ENCODE measurements around the gene RNF14. TPM values are rescaled to one million over a fixed set of nuclear protein-coding genes. Genes with fewer than 3 reads are reported as not detected.

The RNF14 gene
- total and polyA plus RNA-seq, 9 of the 15 experiments (the other 6 are each of a cell fraction or from before 2014, with no cell fraction given) = 36.3 to 140 (median 75.1) TPM

GRCh38 chr5:141968914-141969608 is at the start of gene RNF14 (continued):
- TF ChIP-seq BACH1 (tag; IDR thresholded peaks at IDR 0.05) (no peak), TRIM25 (IDR thresholded peaks at IDR 0.05; ENCODE audit: borderline replicate concordance) (no peak), ZNF134 (CRISPR knock-in tag; conservative IDR thresholded peaks at IDR 0.05) (peak; percentile 43), TFAM (CRISPR knock-in tag; conservative IDR thresholded peaks at IDR 0.05) (no peak), TCF15 (CRISPR knock-in tag; IDR thresholded peaks at IDR 0.05) (no peak), TAL1 (IDR thresholded peaks at IDR 0.05) (no peak), ZNF316 (IDR thresholded peaks at IDR 0.05) (no peak), ZKSCAN3 (CRISPR knock-in tag; IDR thresholded peaks at IDR 0.05) (no peak), GABPB1 (CRISPR knock-in tag; IDR thresholded peaks at IDR 0.05) (peak; percentile 91), MTA1 (IDR thresholded peaks at IDR 0.05; ENCODE audit: borderline replicate concordance) (0 out of 2 replicates have a peak, but pooled peaks have one; percentile 27), ZBTB9 (CRISPR knock-in tag; IDR thresholded peaks at IDR 0.05) (peak; percentile 69; the same call in 1 of the 2 replicates), HNRNPL (IDR thresholded peaks at IDR 0.05; ENCODE audit: low read depth, low read length) (peak; percentile 66; the same call in 1 of the 2 replicates), SMAD1 (IDR thresholded peaks at IDR 0.05; ENCODE audit: low read depth, low read length, partially characterized antibody) (no peak), MCM7 (IDR thresholded peaks at IDR 0.05) (no peak), SMARCC2 (IDR thresholded peaks at IDR 0.05; ENCODE audit: low read depth) (no peak), ID3 (CRISPR knock-in tag; IDR thresholded peaks at IDR 0.05) (no peak), ID3 (tag; IDR thresholded peaks at IDR 0.05) (peak; percentile 64; the same call in 1 of the 2 replicates), STAT5A (IDR thresholded peaks at IDR 0.05; ENCODE audit: borderline replicate concordance, low read length) (no peak; the same call in 1 of the 2 replicates), ZNF184 (CRISPR knock-in tag; IDR thresholded peaks at IDR 0.05) (no peak), CLOCK (CRISPR knock-in tag; IDR thresholded peaks at IDR 0.05; ENCODE audit: borderline replicate concordance) (no peak), ZNF655 (CRISPR knock-in tag; IDR thresholded peaks at IDR 0.05) (no peak), RBM17 (IDR thresholded peaks at IDR 0.05; ENCODE audit: borderline replicate concordance, low read depth, low read length) (no peak)

Measured in K562 (cell line).